ENCODE measurements around the gene NPAS3. TPM values are rescaled to one million over a fixed set of nuclear protein-coding genes. Genes with fewer than 3 reads are reported as not detected.

Gene NPAS3
- total RNA-seq, 2 experiments from 2014 or later: not detected

DNA sequence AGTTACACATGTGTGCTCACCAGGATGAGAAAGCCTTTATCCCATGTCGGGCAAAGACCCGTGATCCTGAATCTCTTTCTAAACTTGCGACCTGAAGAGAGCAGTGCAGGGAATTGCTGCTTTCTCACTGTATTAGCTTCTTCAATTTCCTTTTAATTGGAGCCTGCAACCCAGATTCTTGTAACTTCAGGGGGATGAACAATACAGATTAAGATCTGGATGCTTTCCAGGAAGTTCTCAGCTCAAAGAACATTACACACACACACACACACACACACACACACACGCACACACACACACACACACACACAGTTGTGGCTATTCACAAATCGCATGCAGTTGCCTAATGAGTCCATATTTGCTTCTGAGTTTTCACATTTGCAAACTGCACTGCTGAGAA is 268.3 kb downstream of the NPAS3 start:
- BruUV-seq (replicated peaks): no TSS peak
- POLR2A ChIA-PET: interaction anchor here (0.5 to 0.7 kb wide), 2 partner anchors 21 to 49 kb away, joined by 3 to 4 read pairs; no protein-coding TSS in a partner anchor
- H3K9me2 ChIP-seq (ENCODE audit: insufficient read depth, low read length): no peaks in the 10 kb centered on the region
- no peak overlapping the region for H3K27ac ChIP-seq (ENCODE audit: low read depth, low read length, poor library complexity, severe bottlenecking)
- no peaks in the 10 kb centered on the region for H4K20me1 ChIP-seq (ENCODE audit: insufficient read depth, low read length)
- DNase-seq (ENCODE audit: low spot score): no peak
- no peak overlapping the region for H3K4me3 ChIP-seq (ENCODE audit: low read depth, low read length, poor library complexity, severe bottlenecking)
- no peak overlapping the region for H3K4me2 ChIP-seq (ENCODE audit: low read length)
- TF ChIP-seq CTCF (conservative IDR thresholded peaks at IDR 0.05; ENCODE audit: low read length) (no peak), EZH2phosphoT487 (IDR thresholded peaks at IDR 0.05; ENCODE audit: borderline replicate concordance, low read depth, low read length) (no peak)
- intact Hi-C loops (cut with micrococcal nuclease; ENCODE audit: unreplicated experiment): no loop called here
- H3K79me2 ChIP-seq (ENCODE audit: insufficient read depth, low read depth, low read length): no peaks in the 10 kb centered on the region
- no peaks in the 10 kb centered on the region for H3K4me1 ChIP-seq (ENCODE audit: insufficient read depth, low read length, poor library complexity, severe bottlenecking)
- no peaks in the 10 kb centered on the region for H3K36me3 ChIP-seq (ENCODE audit: insufficient read depth, low read length)
- CTCF ChIA-PET (ENCODE audit: unreplicated experiment): no interaction called here
- no peak overlapping the region for H2AFZ ChIP-seq (ENCODE audit: low read length)
- no peaks in the 10 kb centered on the region for H3K9me3 ChIP-seq (ENCODE audit: low read length)

GRCh38 chr14:33207467-33208017 is 268.9 kb downstream of the NPAS3 start:
- no peaks in the 10 kb centered on the region for H3K4me1 ChIP-seq (ENCODE audit: insufficient read depth, low read length, poor library complexity, severe bottlenecking)
- H3K27ac ChIP-seq (ENCODE audit: low read depth, low read length, poor library complexity, severe bottlenecking): no peak overlapping the region
- no peaks in the 10 kb centered on the region for H3K9me3 ChIP-seq (ENCODE audit: low read length)
- H2AFZ ChIP-seq (ENCODE audit: low read length): no peak overlapping the region
- intact Hi-C loops (cut with micrococcal nuclease; ENCODE audit: unreplicated experiment): no loop called here
- BruUV-seq (replicated peaks): no TSS peak
- POLR2A ChIA-PET: interaction anchor here (0.5 kb wide), 1 partner anchor 22 kb away, joined by 3 read pairs; no protein-coding TSS in a partner anchor
- TF ChIP-seq EZH2phosphoT487 (IDR thresholded peaks at IDR 0.05; ENCODE audit: borderline replicate concordance, low read depth, low read length) (no peak), CTCF (conservative IDR thresholded peaks at IDR 0.05; ENCODE audit: low read length) (no peak)
- no peak for DNase-seq (ENCODE audit: low spot score)
- H3K4me3 ChIP-seq (ENCODE audit: low read depth, low read length, poor library complexity, severe bottlenecking): no peak overlapping the region
- H4K20me1 ChIP-seq (ENCODE audit: insufficient read depth, low read length): no peaks in the 10 kb centered on the region
- no peaks in the 10 kb centered on the region for H3K36me3 ChIP-seq (ENCODE audit: insufficient read depth, low read length)
- CTCF ChIA-PET (ENCODE audit: unreplicated experiment): no interaction called here
- H3K4me2 ChIP-seq (ENCODE audit: low read length): no peak overlapping the region
- H3K79me2 ChIP-seq (ENCODE audit: insufficient read depth, low read depth, low read length): no peaks in the 10 kb centered on the region
- H3K9me2 ChIP-seq (ENCODE audit: insufficient read depth, low read length): no peaks in the 10 kb centered on the region

GRCh38 chr14:33210311-33210710 is 271.6 kb downstream of the NPAS3 start:
- Histone ChIP-seq H3K4me1 (ENCODE audit: insufficient read depth, low read length, poor library complexity, severe bottlenecking) (no peaks in the 10 kb centered on the region), H3K36me3 (ENCODE audit: insufficient read depth, low read length) (no peaks in the 10 kb centered on the region), H3K9me3 (ENCODE audit: low read length) (no peaks in the 10 kb centered on the region), H3K27ac (ENCODE audit: low read depth, low read length, poor library complexity, severe bottlenecking) (no peak overlapping the region), H3K79me2 (ENCODE audit: insufficient read depth, low read depth, low read length) (no peaks in the 10 kb centered on the region), H3K9me2 (ENCODE audit: insufficient read depth, low read length) (no peaks in the 10 kb centered on the region), H2AFZ (ENCODE audit: low read length) (no peak overlapping the region), H3K4me2 (ENCODE audit: low read length) (no peak overlapping the region), H3K4me3 (ENCODE audit: low read depth, low read length, poor library complexity, severe bottlenecking) (no peak overlapping the region), H4K20me1 (ENCODE audit: insufficient read depth, low read length) (no peaks in the 10 kb centered on the region)
- no peak for DNase-seq (ENCODE audit: low spot score)
- ChIA-PET CTCF (ENCODE audit: unreplicated experiment) (no interaction called here), POLR2A (interaction anchor here (0.6 to 2.0 kb wide), 3 partner anchors 15 to 51 kb away, joined by 3 to 7 read pairs (median 3); no protein-coding TSS in a partner anchor)
- intact Hi-C loops (cut with micrococcal nuclease; ENCODE audit: unreplicated experiment): no loop called here
- no TSS peak for BruUV-seq (replicated peaks)
- TF ChIP-seq EZH2phosphoT487 (IDR thresholded peaks at IDR 0.05; ENCODE audit: borderline replicate concordance, low read depth, low read length) (no peak), CTCF (conservative IDR thresholded peaks at IDR 0.05; ENCODE audit: low read length) (no peak)
